Coronary artery (tissue), 2 donors: ENCODE data around the gene SAP30BP.

Source experiments
- DNase-seq: peaks from one replicate; pipeline ENCODE4 v3.0.0-alpha.2; 2017; ENCODE audit warnings: low spot score
- H3K27ac ChIP-seq, 2 donors: fragments of 200-600 bp; sonication (generic); one replicate each; pipeline ENCODE4 v1.5.1; 2016 to 2019
- H3K4me3 ChIP-seq: fragments of 200-600 bp; sonication (generic); 2 replicates; pipeline ENCODE4 v1.5.1; 2016; ENCODE audit warnings: mild to moderate bottlenecking, moderate library complexity
- TF ChIP-seq, protein P1 (sequence below): fragments of 200-600 bp; sonication (generic); IDR thresholded peaks from one replicate; pipeline ENCODE4 v1.5.1; 2019; ENCODE audit warnings: antibody characterized with exemption

Gene SAP30BP

DNA sequence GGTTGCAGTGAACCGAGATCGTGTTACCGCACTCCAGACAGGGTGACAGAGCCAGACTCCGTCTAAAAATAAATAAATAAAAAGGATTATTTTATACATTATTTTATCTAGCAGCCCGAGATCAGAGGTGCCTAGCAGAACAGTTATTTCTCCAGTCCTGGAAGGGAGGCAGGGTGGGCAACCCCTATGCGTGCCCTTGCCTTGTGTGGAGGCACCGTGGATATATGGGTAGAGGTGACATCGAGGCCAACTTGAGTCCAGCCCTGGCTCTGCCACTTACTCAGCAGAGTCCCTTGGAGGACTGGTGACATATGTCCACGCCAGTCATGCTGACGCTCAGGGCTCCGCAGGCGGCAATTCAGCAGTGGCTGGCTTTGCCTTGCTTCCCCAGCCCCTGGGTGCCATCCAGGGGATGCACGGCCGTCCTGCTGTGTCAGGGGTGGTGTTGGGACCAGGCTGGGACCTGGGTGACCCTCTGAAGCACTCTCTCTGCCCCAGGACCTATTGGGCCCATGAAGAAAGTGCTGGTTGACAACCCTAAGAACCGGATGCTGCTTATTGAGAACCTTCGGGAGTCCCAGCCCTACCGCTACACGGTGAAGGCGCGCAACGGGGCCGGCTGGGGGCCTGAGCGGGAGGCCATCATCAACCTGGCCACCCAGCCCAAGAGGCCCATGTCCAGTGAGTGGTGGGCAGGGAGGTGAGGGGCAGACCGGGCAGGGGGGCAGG is 84.7 kb downstream of the SAP30BP start:
- no peak for DNase-seq
- Histone ChIP-seq H3K27ac (no peak overlapping the region), H3K4me3 (no peak overlapping the region)
- TF ChIP-seq, protein P1, sequence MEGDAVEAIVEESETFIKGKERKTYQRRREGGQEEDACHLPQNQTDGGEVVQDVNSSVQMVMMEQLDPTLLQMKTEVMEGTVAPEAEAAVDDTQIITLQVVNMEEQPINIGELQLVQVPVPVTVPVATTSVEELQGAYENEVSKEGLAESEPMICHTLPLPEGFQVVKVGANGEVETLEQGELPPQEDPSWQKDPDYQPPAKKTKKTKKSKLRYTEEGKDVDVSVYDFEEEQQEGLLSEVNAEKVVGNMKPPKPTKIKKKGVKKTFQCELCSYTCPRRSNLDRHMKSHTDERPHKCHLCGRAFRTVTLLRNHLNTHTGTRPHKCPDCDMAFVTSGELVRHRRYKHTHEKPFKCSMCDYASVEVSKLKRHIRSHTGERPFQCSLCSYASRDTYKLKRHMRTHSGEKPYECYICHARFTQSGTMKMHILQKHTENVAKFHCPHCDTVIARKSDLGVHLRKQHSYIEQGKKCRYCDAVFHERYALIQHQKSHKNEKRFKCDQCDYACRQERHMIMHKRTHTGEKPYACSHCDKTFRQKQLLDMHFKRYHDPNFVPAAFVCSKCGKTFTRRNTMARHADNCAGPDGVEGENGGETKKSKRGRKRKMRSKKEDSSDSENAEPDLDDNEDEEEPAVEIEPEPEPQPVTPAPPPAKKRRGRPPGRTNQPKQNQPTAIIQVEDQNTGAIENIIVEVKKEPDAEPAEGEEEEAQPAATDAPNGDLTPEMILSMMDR, result no peak

DNA sequence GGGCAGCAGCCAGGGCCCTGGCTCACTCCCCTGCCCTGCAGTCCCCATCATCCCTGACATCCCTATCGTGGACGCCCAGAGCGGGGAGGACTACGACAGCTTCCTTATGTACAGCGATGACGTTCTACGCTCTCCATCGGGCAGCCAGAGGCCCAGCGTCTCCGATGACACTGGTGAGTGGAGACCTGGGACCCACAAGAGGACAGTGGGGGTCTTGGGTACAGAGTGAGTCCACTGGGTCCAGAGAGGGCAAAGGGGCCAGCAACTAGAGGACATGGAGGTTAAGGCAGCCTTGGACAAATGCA is 85.2 kb downstream of the SAP30BP start:
- no peak for DNase-seq
- TF ChIP-seq, protein P1, result no peak
- no peak overlapping the region for H3K4me3 ChIP-seq
- H3K27ac ChIP-seq, result no peak overlapping the region

DNA sequence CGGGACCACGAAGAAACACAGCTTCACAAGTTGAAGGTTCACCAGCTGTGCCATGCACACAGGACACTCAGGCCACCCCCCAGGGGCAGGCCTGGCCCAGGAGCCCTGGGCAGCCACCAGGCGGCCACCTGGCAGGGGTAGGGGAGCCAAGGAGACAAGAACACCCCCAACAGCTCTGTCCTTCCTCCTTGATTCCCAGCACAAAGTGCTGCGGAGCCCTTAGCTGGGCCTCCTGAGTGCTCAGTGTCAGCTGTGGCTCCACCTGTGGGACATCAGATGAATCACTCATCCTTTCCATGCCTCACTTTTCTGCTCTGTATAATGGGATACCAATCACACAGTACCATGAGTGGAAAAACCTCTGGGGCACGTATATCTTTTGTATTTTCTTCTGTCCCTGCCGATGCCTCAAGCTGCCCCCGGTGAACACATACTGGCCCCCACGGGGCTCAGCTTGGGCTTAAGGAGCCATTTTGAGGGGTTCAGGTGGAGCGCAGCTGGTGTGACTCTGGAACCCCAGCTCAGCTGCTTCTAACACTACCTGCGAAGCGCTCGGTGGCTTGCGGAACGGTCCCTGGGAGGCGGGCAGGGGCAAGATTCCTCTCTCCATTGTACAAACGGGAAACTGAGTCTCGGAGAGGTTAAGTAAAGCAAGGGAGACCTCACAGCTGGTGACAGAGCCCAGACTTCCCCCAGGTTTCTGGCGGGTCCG is 85.8 kb downstream of the SAP30BP start:
- DNase-seq, result no peak
- TF ChIP-seq, protein P1, result no peak
- H3K27ac ChIP-seq, result no peak overlapping the region
- H3K4me3 ChIP-seq, result peak overlapping the region; percentile 71

DNA sequence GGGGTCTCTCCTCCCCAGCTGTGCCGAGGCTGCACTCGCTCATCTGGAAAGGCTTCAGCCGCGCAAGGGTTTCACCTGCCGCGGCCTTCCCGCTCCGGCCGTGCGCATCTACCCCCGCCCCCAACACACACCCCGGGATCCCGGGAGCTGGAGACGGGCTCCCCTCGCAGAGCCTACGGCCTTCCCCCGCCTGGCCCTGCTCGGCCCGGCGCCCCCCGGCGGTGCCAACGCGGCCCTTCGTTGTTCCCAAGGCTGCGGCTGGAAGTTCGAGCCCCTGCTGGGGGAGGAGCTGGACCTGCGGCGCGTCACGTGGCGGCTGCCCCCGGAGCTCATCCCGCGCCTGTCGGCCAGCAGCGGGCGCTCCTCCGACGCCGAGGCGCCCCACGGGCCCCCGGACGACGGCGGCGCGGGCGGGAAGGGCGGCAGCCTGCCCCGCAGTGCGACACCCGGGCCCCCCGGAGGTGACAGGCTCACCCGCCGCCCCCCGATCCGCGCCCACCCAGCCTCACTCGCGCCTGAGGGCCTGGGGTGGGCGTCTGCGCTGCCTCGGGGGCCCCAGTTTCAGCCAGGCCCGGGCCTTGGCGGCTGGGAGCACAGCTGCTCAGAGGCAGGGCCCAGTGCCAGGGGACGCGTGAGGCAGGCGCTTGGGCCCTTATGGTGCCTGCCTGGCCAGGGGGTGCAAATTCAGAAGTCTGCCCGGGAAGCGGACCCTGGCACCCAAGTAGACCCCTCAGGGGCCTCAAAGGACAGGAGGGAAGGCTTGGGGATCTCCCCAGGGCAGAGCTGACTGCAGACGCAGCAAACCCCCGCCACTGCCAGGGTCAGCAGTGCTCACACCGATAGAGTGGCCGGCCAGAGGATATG is 86.6 kb downstream of the SAP30BP start:
- H3K4me3 ChIP-seq, result peak overlapping the region; percentile 71
- H3K27ac ChIP-seq, result peak overlapping the region in 1 of 2 donors; percentile 50
- TF ChIP-seq, protein P1, result peak; percentile 61
- no peak for DNase-seq

- H3K27ac ChIP-seq, result no peak overlapping the region
- TF ChIP-seq, protein P1, result no peak
- DNase-seq, result no peak
- H3K4me3 ChIP-seq, result peak overlapping the region; percentile 71
These were observed 87.5 kb downstream of the SAP30BP start for GRCh38 chr17:75754378-75755204.

GRCh38 chr17:75755205-75755901 is 88.2 kb downstream of the SAP30BP start:
- Histone ChIP-seq H3K4me3 (no peak overlapping the region), H3K27ac (no peak overlapping the region)
- TF ChIP-seq, protein P1, result no peak
- no peak for DNase-seq
